ENCODE data around the gene STK32B.

- TF ChIP-seq CTCF (IDR thresholded peaks at IDR 0.05) = no peak
- no peak for TF ChIP-seq REST (IDR thresholded peaks at IDR 0.05; ENCODE audit: insufficient read depth in 1 of 2, low read depth in 2 of 2, low read length in 1 of 2)
These were observed 229.5 kb downstream of the STK32B start for GRCh38 chr4:5280828-5281227.

All from Panc1 (cell line).